HG03469 (cell line): Measurements from ENCODE around the gene PCID2.
A peak's percentile ranks its signal among the peaks of the same experiment; 100 is the strongest.

Experiments
- ATAC-seq: cut with Tn5 transposase; IDR thresholded peaks from one replicate; pipeline ENCODE4 v1.9.1; 2021; ENCODE audit warnings: mild to moderate bottlenecking, moderate library complexity, moderate number of reproducible peaks; ENCODE audit not compliant: unreplicated experiment

Gene PCID2

DNA sequence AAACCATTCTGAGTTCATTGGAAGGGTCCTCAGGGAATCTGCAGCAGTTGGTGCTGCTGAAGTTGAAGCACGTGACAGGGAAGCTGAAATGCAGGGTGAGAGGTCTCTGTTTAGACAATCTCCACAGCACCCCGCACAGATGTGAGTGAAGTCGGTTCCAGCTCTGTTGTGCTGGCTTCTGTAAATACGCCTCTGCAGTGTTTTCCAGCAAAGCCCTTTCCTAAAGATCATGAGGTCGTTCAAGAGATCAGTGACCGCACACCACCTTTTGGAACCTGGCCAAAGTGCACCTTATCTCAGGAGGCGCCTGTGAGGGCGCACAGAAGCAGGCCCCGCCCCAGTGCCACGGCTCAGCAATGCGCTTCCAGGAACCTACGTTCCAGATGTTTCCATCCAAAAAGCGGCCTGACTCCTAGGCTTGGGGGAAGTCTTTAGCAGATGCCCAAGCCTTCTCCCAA is 11.7 kb upstream of the PCID2 start:
- ATAC-seq, result no peak

DNA sequence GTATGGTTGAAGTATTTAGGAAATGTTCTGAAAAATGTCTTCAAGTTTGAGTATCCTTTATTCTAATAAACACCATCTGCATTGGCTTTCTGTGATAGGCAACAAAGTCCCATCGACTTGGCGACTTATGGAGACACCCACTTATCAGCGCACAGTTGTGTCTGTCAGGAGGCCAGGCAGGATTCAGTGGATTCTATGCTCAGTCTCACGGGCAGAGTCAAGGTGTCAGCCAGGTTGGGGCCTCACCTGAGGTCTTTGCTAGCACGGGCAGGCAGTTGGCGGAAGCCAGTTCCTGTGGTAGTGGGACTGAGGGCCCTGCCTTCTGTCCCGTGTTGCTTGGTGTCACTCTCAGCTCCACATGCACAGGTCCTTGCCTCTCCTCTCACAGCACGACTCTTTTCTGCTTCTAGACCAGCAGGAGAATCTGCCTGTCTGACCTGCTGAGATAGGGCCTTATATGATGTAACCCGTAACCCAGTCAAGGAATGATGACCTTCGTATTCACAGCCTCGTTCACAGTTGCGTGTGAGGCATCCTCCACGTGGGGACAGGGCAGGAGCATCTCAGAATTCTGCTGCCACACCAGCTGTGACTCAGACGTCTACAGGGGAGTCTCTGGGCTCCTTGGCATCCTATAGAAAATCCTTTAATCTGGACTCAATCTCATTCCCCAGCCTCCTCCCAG is 10.9 kb upstream of the PCID2 start:
- ATAC-seq, result no peak

DNA sequence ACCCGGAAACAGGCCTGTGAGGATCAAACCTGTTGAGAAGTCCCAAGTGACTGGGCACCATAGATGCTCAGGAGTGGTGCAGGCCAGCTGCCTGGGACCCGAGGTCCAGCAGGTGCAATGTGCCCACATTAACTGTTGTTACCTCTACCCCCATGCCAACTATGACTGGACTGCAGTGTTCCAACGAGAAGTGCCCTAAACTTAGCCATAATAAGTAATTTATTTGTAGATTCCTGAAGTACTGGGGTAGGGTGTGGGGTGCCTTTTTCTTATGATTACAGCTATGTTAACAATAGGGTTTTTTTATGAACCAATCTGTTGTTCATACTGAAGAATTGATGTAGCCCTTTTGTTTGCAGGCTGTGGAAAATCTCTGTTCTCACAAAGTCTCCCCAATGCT is 10.1 kb upstream of the PCID2 start:
- no peak for ATAC-seq

DNA sequence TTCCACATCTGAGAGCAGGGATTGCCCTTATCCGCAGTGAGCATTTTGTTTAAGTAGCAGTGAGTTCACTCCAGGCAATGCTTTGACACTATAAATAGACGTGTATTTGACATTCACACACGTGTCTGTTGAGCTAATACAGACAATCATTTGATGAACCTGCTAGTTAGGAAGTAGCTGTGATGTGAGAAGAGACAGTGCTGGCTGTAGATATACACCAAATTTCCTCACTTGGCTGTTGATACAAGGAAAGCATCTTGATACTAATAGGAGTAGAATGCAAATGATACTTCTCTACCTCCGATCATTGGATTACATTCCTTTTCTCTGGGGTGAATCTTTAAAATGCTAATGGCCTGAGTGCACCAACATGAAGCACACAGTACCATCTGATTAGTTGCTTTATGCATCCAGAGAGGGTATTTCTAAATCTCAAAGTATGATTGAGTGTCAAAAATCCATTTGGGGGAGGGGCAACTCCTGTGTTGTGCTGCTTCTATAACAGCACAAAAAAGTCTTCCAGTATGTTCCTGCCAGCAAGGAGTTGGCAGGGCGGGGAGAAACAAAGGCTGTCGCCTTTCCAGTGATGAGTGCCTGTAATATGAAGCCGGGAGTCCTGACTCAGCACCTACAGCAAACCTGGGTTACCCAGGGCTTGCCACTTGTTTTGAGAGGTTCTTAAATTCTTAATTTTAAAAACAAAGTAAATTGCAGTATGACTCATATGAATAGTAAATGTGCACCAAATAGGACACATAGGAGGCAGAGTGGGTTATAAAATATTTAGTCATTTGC is 8.0 kb upstream of the PCID2 start:
- no peak for ATAC-seq

DNA sequence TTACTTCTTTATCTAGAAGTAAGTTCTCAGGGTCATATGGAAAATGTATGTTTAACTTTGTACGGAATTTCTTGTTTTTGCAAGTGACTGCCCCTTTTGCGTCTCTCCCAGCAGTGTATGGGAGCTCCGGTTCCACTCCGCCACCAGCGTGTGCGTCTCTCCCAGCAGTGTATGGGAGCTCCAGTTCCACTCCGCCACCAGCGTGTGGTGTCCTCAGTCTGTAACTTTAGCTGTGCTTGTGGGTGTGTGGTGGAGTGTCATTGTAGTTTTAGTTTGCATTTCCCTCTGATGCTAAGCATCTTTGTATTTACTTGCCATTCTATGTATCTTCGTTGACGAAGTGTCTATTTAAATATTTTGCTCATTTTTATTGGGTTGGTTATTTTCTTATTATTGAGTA is 3.3 kb upstream of the PCID2 start:
- no peak for ATAC-seq

DNA sequence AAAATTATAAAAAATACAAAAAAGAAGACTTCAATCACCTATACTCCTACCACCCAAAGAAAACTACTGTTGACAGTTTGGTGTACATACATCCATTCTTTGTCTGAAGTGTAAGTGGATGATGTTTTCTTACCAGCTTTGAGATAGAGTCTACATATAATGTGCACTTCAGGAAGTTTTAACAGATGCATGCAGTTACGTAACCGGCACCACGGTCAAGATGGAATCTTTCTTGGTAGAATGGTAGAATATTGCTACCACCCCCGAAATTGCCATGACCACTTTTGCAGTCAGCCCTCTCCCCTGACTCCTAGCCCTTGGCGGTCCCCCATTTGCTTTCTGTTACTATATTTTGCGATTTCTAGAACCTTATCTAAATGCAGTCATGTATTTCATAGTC is 2.4 kb upstream of the PCID2 start:
- no peak for ATAC-seq

DNA sequence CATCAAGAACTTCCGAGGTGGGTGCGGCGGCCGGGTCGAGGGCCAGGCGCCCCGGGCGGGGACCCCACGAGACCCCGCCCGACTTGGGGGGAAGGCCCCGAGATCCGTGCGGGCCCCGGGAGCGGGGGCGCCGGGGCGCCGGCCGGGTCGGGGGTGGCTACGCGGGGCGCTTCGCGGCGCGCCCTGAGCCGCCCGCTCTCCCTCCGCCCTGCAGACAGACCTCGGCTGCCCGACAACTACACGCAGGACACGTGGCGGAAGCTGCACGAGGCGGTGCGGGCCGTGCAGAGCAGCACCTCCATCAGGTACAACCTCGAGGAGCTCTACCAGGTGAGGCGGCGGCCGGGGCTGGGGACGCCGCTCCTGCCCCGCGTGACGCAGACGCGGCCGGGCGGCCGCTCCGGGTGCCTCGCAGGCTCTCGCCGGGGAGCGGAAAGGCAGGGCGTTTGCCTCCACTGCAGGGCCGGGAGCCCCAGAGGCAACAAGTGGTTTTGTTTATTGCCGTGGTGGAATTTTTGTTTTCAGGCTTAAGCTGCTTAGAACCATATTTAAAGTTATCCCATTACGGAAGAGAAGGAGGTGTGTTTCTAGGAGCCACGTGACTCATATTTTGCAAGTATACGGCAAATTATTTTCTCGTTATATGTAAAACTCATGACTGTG is 1.4 kb upstream of the PCID2 start:
- ATAC-seq, result peak; percentile 28

DNA sequence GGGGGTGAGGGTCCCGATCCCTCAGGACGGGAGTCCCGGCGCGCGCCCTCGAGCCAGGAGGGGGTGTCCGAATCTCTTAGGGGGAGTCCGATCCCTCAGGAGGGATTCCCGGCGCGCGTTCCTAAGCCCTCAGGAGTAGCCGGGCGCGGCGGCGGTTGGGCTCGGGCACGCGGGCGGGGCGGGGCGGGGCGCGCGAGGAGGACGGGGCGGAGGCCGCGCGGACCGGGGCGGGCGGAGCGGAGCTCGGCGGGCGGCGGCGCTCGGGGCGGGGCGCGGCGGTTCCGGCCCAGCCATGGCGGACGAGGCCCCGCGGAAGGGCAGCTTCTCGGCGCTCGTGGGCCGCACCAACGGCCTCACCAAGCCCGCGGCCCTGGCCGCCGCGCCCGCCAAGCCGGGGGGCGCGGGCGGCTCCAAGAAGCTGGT is 878 bp upstream of the PCID2 start, which contains the start of gene CUL4A:
Gene CUL4A, plus strand, starts transcription at position 278 of the 423 bp plus-strand sequence. Its CDS starts 15 bp downstream, at position 293.
- peak; percentile 11 for ATAC-seq

DNA sequence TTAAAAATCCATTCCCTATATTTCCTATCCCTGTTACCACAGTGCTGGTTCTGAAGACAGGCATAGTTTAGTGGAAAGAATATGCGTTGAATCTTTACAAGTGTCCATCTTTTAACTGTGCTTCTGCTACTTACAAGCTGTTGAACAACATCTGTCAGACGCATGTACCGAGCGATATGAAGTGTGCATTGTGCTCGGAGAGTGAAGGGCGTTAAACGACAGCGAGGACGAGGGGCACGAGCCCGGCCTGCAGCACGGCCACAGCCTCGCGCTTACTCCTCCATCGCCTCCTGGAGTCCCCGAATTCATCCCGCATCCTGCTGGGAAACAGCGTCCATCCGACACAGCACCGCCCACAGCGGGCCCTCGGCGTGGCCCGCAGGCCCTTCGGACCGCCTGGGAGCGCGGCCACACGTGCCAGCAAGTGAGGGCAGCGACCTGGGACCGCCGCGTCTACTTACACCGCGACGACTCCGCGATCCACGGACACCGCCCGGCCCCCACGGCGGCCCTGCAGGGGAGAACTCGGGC is 514 bp downstream of the PCID2 start:
- peak; percentile 3 for ATAC-seq

DNA sequence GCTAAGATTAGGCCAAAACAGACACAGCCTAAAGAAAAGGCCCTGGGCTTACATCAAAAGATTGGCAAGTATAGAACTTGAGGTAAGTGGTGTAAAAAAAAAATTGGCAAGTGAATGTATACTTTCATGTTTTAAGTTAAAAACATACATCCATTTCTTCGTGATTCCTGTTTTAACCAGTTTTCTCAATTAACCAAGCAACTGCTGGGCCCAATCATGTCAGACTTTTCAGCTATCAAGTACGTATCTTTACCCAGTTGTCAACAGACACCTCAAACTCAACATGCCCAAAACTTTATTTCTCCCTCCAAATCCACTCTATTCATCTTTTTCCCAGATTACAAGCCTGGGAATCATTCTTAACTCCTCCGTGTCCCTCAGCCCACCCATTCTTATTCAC is 1.0 kb downstream of the PCID2 start:
- no peak for ATAC-seq

DNA sequence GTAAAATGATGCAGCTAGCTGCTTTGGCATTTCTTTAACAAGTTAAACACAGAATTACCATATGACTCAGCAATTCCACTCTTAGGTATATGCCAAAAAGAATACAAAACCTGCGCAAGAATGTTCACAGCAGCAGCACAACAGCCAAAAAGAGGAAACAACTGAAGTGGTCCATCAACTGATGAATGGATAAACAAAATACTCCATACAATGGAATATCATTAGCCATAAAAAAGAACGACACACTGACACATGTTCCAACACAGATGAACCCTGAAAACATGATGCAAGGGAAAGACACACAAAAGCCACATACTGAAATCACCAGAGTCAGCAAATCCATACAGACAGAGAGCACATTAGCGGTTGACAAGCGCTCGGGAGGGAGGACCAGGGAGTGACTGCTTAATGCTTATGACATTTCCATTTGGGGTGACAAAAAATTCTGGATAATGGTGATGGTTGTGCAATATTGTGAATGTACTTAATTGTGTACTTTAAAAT is 3.0 kb downstream of the PCID2 start:
- no peak for ATAC-seq

DNA sequence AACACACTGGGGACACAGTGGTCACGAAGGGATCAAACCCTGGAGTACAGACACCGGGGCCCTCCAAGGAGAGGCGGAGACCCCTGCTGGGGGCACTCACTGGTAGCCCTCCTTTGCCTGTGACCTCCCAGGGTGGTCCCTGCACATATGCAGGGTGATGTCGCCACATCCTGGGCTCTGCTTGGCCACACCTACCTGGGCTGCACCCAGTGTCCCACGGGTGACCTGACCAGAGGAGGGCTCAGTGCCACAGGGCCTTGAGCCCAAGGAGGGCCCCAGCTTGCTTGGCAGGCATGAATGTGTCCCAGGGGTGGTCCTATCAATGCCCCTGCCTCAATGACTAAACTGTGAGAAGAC is 4.1 kb downstream of the PCID2 start:
- ATAC-seq, result no peak

DNA sequence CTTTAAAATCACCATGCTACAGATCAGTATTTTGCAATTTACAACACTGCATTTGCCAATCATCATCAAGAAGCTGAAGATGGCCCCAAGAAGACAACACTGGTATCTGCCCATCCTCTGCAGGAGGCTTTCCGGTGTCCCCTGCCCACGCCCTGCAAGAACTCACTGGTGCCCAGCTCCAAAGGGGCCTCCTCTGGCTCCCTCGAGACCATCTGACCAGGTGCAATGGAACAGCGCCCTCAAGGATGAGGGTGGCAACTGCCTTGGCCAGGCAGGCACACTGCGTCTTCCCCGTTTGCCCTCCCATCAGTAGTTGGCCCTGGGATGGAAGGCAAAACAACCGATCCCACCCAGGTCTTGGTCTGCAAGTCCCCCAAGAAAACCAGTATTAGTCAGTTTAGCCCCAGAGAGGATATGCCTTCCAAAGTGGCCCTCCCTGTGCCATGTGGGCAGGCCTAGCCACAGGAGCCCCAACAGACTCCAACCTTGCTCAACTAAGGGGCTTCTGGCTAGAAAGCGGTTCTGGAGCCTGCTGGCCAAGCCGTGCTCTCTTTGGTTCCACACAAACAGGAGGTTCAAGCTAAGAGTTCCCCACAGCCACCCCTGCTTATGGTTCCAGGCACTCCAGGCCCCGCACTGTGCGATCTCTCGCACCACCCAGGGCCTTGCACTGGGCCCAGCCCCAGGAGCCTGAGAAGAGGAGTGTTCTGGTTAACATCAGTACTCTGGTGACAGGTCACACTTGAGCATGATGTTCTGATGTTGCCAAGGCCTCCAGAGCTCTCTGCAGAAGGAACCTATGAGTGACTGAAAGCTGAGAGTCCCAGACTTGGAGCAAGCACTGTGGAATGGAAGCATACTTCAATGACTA is 4.7 kb downstream of the PCID2 start:
- ATAC-seq, result no peak

DNA sequence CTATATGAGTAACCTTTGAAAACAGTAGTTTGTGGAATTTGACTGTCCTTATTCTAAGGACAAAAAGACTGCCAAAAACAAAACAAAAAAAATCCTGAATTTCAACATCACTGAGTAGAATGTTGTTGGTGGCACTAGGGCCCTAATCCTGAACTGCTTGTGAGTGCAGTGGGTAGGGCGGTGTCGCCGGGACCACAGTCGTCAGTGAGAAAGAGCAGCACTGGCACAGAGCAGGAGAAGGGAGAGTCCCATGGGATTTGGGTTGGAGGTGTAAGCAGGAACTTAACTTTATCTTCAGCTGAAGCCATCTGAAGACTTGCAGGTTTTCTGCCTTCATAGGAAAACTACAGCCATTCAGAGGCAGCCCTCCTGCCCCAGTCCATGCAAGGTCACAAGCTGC is 5.6 kb downstream of the PCID2 start:
- ATAC-seq, result no peak

DNA sequence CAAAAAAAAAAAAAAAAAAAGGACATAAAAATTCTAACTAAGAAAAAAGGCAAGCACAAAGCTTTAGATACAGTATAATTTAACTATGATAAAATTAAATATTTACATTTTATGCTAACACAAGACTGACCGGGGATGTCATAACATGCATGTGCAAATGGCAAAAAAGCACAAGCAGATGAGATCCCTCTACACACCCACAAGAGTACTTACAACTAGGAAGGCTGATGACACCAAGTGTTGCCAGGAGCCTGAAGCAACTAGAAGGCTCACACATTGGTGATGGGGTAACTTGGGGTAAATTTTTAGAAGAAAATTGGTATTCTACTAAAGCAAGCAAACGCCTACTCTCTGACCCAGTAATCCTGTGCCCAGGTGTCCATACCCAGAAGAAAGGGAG is 6.7 kb downstream of the PCID2 start:
- ATAC-seq, result no peak

DNA sequence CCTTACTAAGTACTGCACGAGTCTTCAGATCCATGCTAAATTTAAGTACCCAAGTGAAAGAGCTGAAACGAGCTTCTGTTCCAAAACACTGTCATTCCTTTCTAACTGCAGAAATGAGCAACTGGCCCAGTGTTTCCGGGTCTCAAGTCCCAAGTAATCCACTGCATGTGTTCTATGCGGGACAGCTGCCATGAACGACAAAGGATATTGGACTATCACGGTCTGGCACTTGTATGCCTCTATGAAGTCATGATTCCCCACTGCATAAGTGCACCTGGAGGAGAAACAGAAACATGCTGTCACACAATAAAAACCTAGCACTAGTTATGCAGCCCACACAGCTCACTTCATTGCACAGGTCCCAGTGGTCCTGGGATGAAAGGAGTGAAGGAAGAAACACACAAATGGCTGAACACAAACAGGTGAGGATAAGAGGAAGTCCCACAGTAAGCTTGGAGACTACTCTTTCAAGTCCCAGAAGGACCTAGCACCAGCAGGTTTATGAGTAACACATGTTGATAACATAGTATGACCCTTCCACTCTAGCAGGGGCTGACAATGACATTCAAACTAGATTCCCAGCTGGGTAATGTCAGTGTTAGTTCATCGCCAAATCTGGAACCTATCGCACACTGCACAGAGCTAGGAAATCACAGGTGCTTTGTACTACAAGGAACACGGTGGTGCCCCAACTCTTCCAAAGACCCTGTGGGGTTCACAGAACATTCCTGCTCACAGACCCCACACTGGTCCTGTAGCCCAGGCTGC is 11.3 kb downstream of the PCID2 start:
- ATAC-seq, result no peak

DNA sequence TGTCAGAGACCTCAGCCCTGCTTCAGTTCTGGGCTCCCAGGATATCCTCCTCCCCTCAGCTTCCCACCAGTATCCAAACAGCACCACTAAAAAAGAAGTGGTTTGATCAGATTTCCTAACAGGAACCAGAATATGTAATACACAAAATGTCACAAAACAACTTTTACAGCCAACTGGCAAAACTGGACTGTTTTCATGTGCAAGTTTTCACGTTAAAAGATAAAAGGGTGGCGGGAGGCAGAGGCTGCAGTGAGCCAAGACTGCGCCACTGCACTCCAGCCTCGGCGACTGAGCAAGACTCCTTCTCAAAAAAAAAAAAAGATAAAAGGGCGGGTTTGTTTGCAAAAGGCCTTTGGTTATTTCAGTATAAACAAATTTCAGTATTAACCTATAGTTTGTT is 13.1 kb downstream of the PCID2 start:
- no peak for ATAC-seq

DNA sequence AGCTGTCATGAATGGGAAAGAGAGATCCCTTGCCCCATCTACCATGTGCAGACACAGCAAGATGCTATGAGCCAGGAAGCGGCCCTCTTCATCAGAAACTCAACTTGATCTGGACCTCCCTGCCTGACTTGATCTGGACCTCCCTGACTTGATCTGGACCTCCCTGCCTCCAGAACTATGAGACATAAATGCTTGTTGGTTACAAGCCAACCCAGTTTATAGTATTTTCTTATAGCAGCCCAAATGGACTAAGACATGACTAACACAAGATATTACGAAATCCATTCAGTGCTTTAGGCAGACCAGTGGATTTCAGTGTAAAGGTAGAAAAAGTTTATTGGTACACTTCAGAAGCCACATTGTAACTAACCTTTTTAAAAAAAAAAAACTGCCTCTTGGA is 15.6 kb downstream of the PCID2 start:
- no peak for ATAC-seq

DNA sequence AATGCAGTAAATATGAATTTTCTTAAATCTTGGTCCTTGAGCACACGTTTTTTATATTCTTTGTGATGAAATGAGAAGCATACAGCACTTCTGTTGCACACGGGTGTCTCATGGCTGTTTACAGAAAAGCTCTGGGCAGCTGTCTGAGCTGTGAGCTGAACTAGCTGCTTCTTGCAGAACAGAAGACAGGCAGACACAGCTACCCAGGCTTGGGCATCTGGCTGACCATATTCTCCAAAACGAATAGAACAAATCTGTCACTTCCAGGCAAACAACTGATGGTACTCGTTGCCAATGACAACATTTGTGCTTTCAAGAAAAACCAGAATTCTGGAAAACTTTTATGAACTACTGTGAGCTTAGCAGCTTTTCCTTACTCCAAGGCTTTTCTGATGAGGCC is 16.2 kb downstream of the PCID2 start:
- ATAC-seq, result no peak

DNA sequence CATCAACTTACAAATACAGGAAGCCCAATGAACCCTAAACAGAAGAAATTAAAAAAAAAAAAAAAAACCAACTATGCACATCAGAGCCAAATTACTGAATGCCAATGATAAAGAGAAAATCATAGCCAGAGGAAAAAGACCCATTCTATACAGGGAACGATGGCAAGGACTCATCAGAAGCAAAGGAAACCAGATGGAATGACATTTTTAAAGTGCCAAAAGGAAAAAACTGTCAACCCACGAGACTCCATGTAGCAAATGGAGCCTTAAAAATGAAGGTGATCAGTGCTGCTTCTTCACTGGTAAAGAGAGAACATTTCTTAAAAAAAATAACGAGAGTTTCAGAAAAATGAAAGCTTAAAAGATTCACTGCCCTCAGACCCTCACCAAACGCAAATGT is 18.3 kb downstream of the PCID2 start:
- no peak for ATAC-seq
